NCI-H146 treated with DMSO at 0.1 percent for 48 hours (cell line): ENCODE measurements around the gene PPP6R1.

ENCODE experiments used
- DNase-seq: peaks from one replicate; lab custom pipeline; 2025; ENCODE audit not compliant: unreplicated experiment; lab: John Stamatoyannopoulos, UW

Gene PPP6R1

GRCh38 chr19:55189403-55189835 is 69.4 kb downstream of the PPP6R1 start:
- no peak for DNase-seq

DNA sequence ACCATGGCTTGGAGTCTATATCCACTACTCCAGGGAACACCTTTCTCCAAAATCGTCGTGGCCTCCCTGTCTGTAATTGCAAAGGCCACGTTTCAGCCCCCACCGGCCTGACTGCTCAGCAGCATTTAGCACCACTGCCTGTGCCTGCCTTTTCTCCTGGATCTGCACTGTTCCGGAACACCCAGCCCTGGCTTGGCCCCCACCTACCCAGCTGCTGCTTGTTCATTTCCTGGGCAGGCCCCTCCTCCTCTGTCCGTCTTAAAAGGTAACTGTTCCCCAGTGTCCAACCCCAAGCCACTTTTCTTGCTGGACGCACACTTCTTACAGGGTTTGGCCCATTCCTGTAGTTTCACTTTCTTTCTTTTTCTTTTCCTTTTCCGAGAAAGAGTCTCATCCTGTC is 70.2 kb downstream of the PPP6R1 start:
- DNase-seq: no peak

DNA sequence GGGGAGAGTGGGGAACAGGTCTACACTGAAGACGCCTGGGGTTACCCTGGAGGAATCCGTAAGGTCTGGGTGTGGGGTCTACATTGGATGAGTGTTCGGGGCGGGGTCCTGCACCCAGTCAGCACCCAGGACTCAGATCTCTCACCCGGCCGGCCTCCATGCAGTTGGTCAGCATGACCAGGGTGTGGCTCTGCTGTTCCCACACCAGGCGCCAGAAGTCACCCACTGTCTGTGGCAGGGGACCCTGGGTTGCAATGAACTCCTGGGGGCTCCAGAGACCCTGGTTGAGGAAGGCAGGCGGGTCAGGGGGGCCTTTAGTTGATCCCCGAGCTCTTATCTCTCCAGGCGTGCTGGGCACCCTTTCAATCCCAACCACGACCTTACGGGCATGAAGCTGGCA is 72.7 kb downstream of the PPP6R1 start:
- DNase-seq: no peak

DNA sequence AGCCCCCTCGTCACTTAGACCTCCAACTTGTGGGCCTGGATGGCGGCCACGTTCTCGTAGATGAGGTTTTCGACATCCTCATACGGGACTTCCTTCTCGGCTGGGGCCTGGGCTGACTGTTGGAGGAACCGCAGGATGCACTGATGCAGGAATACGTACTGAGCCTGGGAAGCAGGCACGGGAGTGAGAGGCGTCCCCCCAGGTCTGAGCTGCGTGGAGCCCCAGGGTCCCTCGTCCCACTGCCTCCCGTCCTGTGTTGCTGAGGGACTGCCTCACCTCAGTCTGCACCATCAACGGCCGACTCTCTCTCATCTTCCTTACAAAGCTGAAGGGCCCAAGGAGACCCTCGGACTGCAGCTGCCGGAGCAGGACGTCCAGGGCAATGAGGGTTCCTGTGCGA is 77.1 kb downstream of the PPP6R1 start:
- DNase-seq: no peak
